GM12864 (cell line): Measurements from ENCODE around the gene MAP3K5.

Experiments
- DNase-seq: peaks from one replicate; pipeline ENCODE4 v3.0.0-alpha.2; 2011; ENCODE audit warnings: low read depth
- H3K4me3 ChIP-seq: 2 replicates; pipeline ENCODE4 v1.5.1; 2011; ENCODE audit warnings: mild to moderate bottlenecking, low read depth, low read length, control low read depth
- CTCF ChIP-seq: IDR thresholded peaks from 2 replicates; pipeline ENCODE4 v1.5.1; 2011; ENCODE audit warnings: low read depth, mild to moderate bottlenecking, moderate library complexity, low read length, control low read depth, inconsistent platforms; ENCODE audit errors: missing control alignments

Gene MAP3K5

GRCh38 chr6:136566851-136567250, 225.4 kb downstream of the MAP3K5 start:
- TF ChIP-seq CTCF = no peak
- H3K4me3 ChIP-seq = no peak overlapping the region
- DNase-seq = no peak

- TF ChIP-seq CTCF = no peak
- DNase-seq = no peak
- H3K4me3 ChIP-seq = no peak overlapping the region
These were observed 226.2 kb downstream of the MAP3K5 start for GRCh38 chr6:136566007-136566487.

- TF ChIP-seq CTCF = no peak
- no peak for DNase-seq
- H3K4me3 ChIP-seq = no peak overlapping the region
These were observed 228.1 kb downstream of the MAP3K5 start for GRCh38 chr6:136564180-136564579.

- DNase-seq = no peak
- no peak for TF ChIP-seq CTCF
- H3K4me3 ChIP-seq = no peak overlapping the region
These were observed 228.7 kb downstream of the MAP3K5 start for GRCh38 chr6:136563386-136564152.

- no peak for DNase-seq
- H3K4me3 ChIP-seq = no peak overlapping the region
- no peak for TF ChIP-seq CTCF
These were observed 230.1 kb downstream of the MAP3K5 start for GRCh38 chr6:136562211-136562610.

- no peak overlapping the region for H3K4me3 ChIP-seq
- no peak for DNase-seq
- no peak for TF ChIP-seq CTCF
These were observed 239.0 kb downstream of the MAP3K5 start for GRCh38 chr6:136553166-136553787.
